HepG2 (cell line): ENCODE results near the gene TSTD1. TPM values are rescaled to one million over a fixed set of nuclear protein-coding genes. Genes with fewer than 3 reads are reported as not detected.
A peak's percentile ranks its signal among the peaks of the same experiment; 100 is the strongest.

Experiments
- AGO1 ChIP-seq: fragments of 200-400 bp; formaldehyde crosslinking; IDR thresholded peaks from 2 replicates; pipeline ENCODE4 v1.6.1; 2017; ENCODE audit warnings: mild to moderate bottlenecking, low read depth, low read length, moderate library complexity; ENCODE audit not compliant: poor library complexity, severe bottlenecking
- AHR ChIP-seq: IDR thresholded peaks from 2 replicates; pipeline ENCODE4 v1.6.1; 2018; ENCODE audit warnings: missing genetic modification reagents, missing compliant biosample characterization
- BCLAF1 ChIP-seq: fragments of 450-650 bp; IDR thresholded peaks from 2 replicates; pipeline ENCODE4 v1.6.1; 2017; ENCODE audit warnings: mild to moderate bottlenecking
- CREM ChIP-seq, 2 experiments: sonication (generic) in 1 of 2; formaldehyde crosslinking in 1 of 2; IDR thresholded peaks; 2 replicates each; pipeline versions ENCODE4 v1.4.0 to v1.6.1; 2016 to 2020; ENCODE audit warnings: antibody characterized with exemption in 1 of 2, mild to moderate bottlenecking in 1 of 2, missing genetic modification reagents in 1 of 2
- FOXK2 ChIP-seq: fragments of 450-650 bp; IDR thresholded peaks from 2 replicates; pipeline ENCODE4 v1.6.1; 2016
- GATAD1 ChIP-seq: IDR thresholded peaks from 2 replicates; pipeline ENCODE4 v1.6.1; 2016; ENCODE audit warnings: missing genetic modification reagents, missing compliant biosample characterization
- HOXA9 ChIP-seq: sonication (generic); formaldehyde crosslinking; IDR thresholded peaks from 2 replicates; pipeline ENCODE4 v1.8.1; 2022; ENCODE audit warnings: missing genetic modification reagents, mild to moderate bottlenecking, moderate library complexity, borderline replicate concordance
- KAT8 ChIP-seq: IDR thresholded peaks from 2 replicates; pipeline ENCODE4 v1.6.1; 2016; ENCODE audit warnings: missing genetic modification reagents, missing compliant biosample characterization
- MAF1 ChIP-seq: sonication (generic); formaldehyde crosslinking; IDR thresholded peaks from 2 replicates; pipeline ENCODE4 v1.5.0; 2020; ENCODE audit warnings: missing genetic modification reagents, borderline replicate concordance
- POLR2AphosphoS2 ChIP-seq: IDR thresholded peaks from 2 replicates; pipeline ENCODE4 v1.6.1; 2011; ENCODE audit warnings: low read depth, low read length, improper control_type of control experiment
- SMAD3 ChIP-seq: sonication (generic); formaldehyde crosslinking; IDR thresholded peaks from 2 replicates; pipeline ENCODE4 v1.4.0; 2020; ENCODE audit warnings: missing genetic modification reagents
- SNAPC2 ChIP-seq: sonication (generic); formaldehyde crosslinking; IDR thresholded peaks from 2 replicates; pipeline ENCODE4 v1.8.1; 2022; ENCODE audit warnings: mild to moderate bottlenecking, missing genetic modification reagents
- ZBTB1 ChIP-seq: sonication (generic); formaldehyde crosslinking; IDR thresholded peaks from 2 replicates; pipeline ENCODE4 v1.4.0; 2020; ENCODE audit warnings: missing genetic modification reagents, borderline replicate concordance
- ZNF136 ChIP-seq: sonication (generic); formaldehyde crosslinking; IDR thresholded peaks from 2 replicates; pipeline ENCODE4 v1.8.1; 2022; ENCODE audit warnings: low read depth, mild to moderate bottlenecking, moderate library complexity, missing genetic modification reagents
- ZNF263 ChIP-seq: sonication (generic); formaldehyde crosslinking; IDR thresholded peaks from 2 replicates; pipeline ENCODE4 v1.4.0; 2020; ENCODE audit warnings: missing genetic modification reagents
- ZNF275 ChIP-seq: sonication (generic); formaldehyde crosslinking; IDR thresholded peaks from 2 replicates; pipeline ENCODE4 v1.8.0; 2022; ENCODE audit warnings: missing genetic modification reagents, mild to moderate bottlenecking, inconsistent platforms, borderline replicate concordance
- ZNF337 ChIP-seq: sonication (generic); formaldehyde crosslinking; IDR thresholded peaks from 2 replicates; pipeline ENCODE4 v1.5.1; 2020; ENCODE audit warnings: missing genetic modification reagents, low read depth, mild to moderate bottlenecking, borderline replicate concordance
- ZNF33B ChIP-seq: sonication (generic); formaldehyde crosslinking; IDR thresholded peaks from 2 replicates; pipeline ENCODE4 v1.5.1; 2020; ENCODE audit warnings: mild to moderate bottlenecking, missing genetic modification reagents
- ZNF510 ChIP-seq: sonication (generic); formaldehyde crosslinking; IDR thresholded peaks from 2 replicates; pipeline ENCODE4 v1.4.0; 2020; ENCODE audit warnings: low read depth, mild to moderate bottlenecking, missing genetic modification reagents
- ZNF775 ChIP-seq: sonication (generic); formaldehyde crosslinking; IDR thresholded peaks from 2 replicates; pipeline ENCODE4 v1.4.0; 2020; ENCODE audit warnings: missing genetic modification reagents, mild to moderate bottlenecking, moderate library complexity, borderline replicate concordance
- polyA plus RNA-seq, 8 experiments: library from polyadenylated mRNA; depleted of rRNA in 3 of 8; stranded (reverse) in 7 of 8; unstranded in 1 of 8; fragments of >200 nt; fragmentation: Illumina TruSeq in 4 of 8; extraction: Trizol in 4 of 8; gene quantifications; 2 replicates each; pipeline versions ENCODE4 v1.2.1 to v1.2.3, GENCODE V29; 2011 to 2016; ENCODE audit warnings: low read depth in 4 of 8, missing spikeins in 1 of 8, mixed read lengths in 1 of 8; ENCODE audit not compliant: insufficient read depth in 1 of 8
- total RNA-seq, 5 experiments: library from RNA; depleted of rRNA; stranded (reverse); fragments of >200 nt; fragmentation: Illumina TruSeq; extraction: Trizol; gene quantifications; 2 replicates each; pipeline ENCODE4 v1.2.3, GENCODE V29; 2016; ENCODE audit warnings: low read depth in 1 of 5
- TF ChIP-seq, protein P1 (sequence below): IDR thresholded peaks from 2 replicates; pipeline ENCODE4 v1.6.1; 2016; ENCODE audit warnings: low read depth
- TF ChIP-seq, protein P2 (sequence below): IDR thresholded peaks from 2 replicates; pipeline ENCODE4 v1.6.1; 2018; ENCODE audit warnings: missing genetic modification reagents

TSTD1 gene
- total and polyA plus RNA-seq, 2 of the 13 experiments (the other 11 are each of a cell fraction or from before 2014, with no cell fraction given): 0.15 to 0.31 TPM

GRCh38 chr1:161045736-161046604 lies 7.2 kb upstream of the TSTD1 start, which contains the start of gene USF1 (continued):
- peak; percentile 39; the same call in 1 of the 2 replicates for TF ChIP-seq SMAD3 (CRISPR knock-in tag)
- no peak; the same call in 1 of the 2 replicates for TF ChIP-seq ZNF136 (CRISPR knock-in tag)
- TF ChIP-seq AHR (CRISPR knock-in tag): peak; percentile 61; the same call in 1 of the 2 replicates
- no peak for TF ChIP-seq HOXA9 (CRISPR knock-in tag)
- TF ChIP-seq ZNF263 (CRISPR knock-in tag): 0 out of 2 replicates have a peak, but pooled peaks have one; percentile 16
- TF ChIP-seq SNAPC2 (CRISPR knock-in tag): peak; percentile 85; the same call in 1 of the 2 replicates
- TF ChIP-seq KAT8 (CRISPR knock-in tag): peak; percentile 92
- TF ChIP-seq, protein P1, sequence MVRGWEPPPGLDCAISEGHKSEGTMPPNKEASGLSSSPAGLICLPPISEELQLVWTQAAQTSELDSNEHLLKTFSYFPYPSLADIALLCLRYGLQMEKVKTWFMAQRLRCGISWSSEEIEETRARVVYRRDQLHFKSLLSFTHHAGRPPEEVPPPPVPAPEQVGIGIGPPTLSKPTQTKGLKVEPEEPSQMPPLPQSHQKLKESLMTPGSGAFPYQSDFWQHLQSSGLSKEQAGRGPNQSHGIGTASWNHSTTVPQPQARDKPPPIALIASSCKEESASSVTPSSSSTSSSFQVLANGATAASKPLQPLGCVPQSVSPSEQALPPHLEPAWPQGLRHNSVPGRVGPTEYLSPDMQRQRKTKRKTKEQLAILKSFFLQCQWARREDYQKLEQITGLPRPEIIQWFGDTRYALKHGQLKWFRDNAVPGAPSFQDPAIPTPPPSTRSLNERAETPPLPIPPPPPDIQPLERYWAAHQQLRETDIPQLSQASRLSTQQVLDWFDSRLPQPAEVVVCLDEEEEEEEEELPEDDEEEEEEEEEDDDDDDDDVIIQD: peak; percentile 22; the same call in 1 of the 2 replicates
- TF ChIP-seq GATAD1: peak; percentile 80; the same call in 1 of the 2 replicates
- no peak for TF ChIP-seq BCLAF1
- TF ChIP-seq ZNF33B: 0 out of 2 replicates have a peak, but pooled peaks have one; percentile 24
- TF ChIP-seq FOXK2: no peak
- TF ChIP-seq ZNF275: 0 out of 2 replicates have a peak, but pooled peaks have one; percentile 69
- no peak for TF ChIP-seq MAF1 (CRISPR knock-in tag)
- TF ChIP-seq CREM (IDR thresholded peaks at IDR 0.05): peak; percentile 91
- no peak for TF ChIP-seq CREM (CRISPR knock-in tag; IDR thresholded peaks at IDR 0.05)
- peak; percentile 75; the same call in 1 of the 2 replicates for TF ChIP-seq ZNF510 (CRISPR knock-in tag)
- 0 out of 2 replicates have a peak, but pooled peaks have one; percentile 46 for TF ChIP-seq POLR2AphosphoS2
- peak; percentile 12 for TF ChIP-seq AGO1
- no peak for TF ChIP-seq ZBTB1 (CRISPR knock-in tag)
- TF ChIP-seq, protein P2, sequence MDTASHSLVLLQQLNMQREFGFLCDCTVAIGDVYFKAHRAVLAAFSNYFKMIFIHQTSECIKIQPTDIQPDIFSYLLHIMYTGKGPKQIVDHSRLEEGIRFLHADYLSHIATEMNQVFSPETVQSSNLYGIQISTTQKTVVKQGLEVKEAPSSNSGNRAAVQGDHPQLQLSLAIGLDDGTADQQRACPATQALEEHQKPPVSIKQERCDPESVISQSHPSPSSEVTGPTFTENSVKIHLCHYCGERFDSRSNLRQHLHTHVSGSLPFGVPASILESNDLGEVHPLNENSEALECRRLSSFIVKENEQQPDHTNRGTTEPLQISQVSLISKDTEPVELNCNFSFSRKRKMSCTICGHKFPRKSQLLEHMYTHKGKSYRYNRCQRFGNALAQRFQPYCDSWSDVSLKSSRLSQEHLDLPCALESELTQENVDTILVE: peak; percentile 71; the same call in 1 of the 2 replicates
- peak; percentile 77; the same call in 1 of the 2 replicates for TF ChIP-seq ZNF337
- TF ChIP-seq ZNF775 (CRISPR knock-in tag): 0 out of 2 replicates have a peak, but pooled peaks have one; percentile 29
